Measurements from ENCODE around the gene CAMK2G. TPM values are rescaled to one million over a fixed set of nuclear protein-coding genes. Genes with fewer than 3 reads are reported as not detected.

CAMK2G gene
- total RNA-seq, 1 experiment from 2014 or later, result 179 TPM

- Histone ChIP-seq H3K79me2 (ENCODE audit: low read length) (no peaks in the 10 kb centered on the region), H3K27ac (ENCODE audit: low read length) (peak overlapping the region; percentile 66), H3K4me3 (ENCODE audit: low read length) (no peak overlapping the region; the same call in 1 of the 2 replicates), H4K20me1 (ENCODE audit: low read length) (peaks cover 3% of the 10 kb centered on the region; the same call in 1 of the 2 replicates), H3K9ac (ENCODE audit: low read length) (no peak overlapping the region), H2AFZ (ENCODE audit: low read length) (peak overlapping the region; percentile 22; the same call in 1 of the 2 replicates), H3K9me2 (replicated peaks; ENCODE audit: low read length) (no peaks in the 10 kb centered on the region), H3K9me3 (ENCODE audit: low read length) (no peaks in the 10 kb centered on the region), H3F3A (ENCODE audit: low read length, unreplicated experiment) (no peaks in the 10 kb centered on the region), H3K27me3 (ENCODE audit: low read length) (no peaks in the 10 kb centered on the region), H3K4me1 (ENCODE audit: insufficient read depth, low read length) (peaks cover 22% of the 10 kb centered on the region), H3K4me2 (ENCODE audit: low read length) (peak overlapping the region; percentile 74), H3K36me3 (ENCODE audit: low read depth, low read length) (peaks cover 55% of the 10 kb centered on the region)
- ATAC-seq, result no peak
- POLR2A ChIA-PET (ENCODE audit: unreplicated experiment), result interaction anchor here (0.5 to 1.1 kb wide), 4 partner anchors 31 to 185 kb away, joined by 4 to 5 read pairs (median 4); no protein-coding TSS in a partner anchor
- intact Hi-C loops (cut with micrococcal nuclease), result loop anchor here (2.0 kb wide), 2 partner anchors 30 to 60 kb away; no protein-coding TSS in a partner anchor
- TF ChIP-seq CTCF (conservative IDR thresholded peaks at IDR 0.05; ENCODE audit: low read depth, low read length) (no peak), EZH2 (IDR thresholded peaks at IDR 0.05; ENCODE audit: low read length, unreplicated experiment) (no peak), EZH2phosphoT487 (IDR thresholded peaks at IDR 0.05; ENCODE audit: borderline replicate concordance, low read length) (no peak)
- DNase-seq, result no peak
- no TSS peak for BruUV-seq (replicated peaks)
- CTCF ChIA-PET, result interaction anchor here (1.0 to 3.2 kb wide), 12 partner anchors 9 to 122 kb away, joined by 3 to 32 read pairs (median 8); partner anchors contain the start of gene CHCHD1
Observed at GRCh38 chr10:73819081-73819480, 55.3 kb downstream of the CAMK2G start.

GRCh38 chr10:73818402-73818801 is 56.0 kb downstream of the CAMK2G start:
- TF ChIP-seq EZH2phosphoT487 (IDR thresholded peaks at IDR 0.05; ENCODE audit: borderline replicate concordance, low read length) (no peak), CTCF (conservative IDR thresholded peaks at IDR 0.05; ENCODE audit: low read depth, low read length) (peak; percentile 51)
- ATAC-seq (no peak), DNase-seq (no peak)
- Histone ChIP-seq H3K27ac (ENCODE audit: low read length) (no peak overlapping the region), H4K20me1 (ENCODE audit: low read length) (peaks cover 3% of the 10 kb centered on the region; the same call in 1 of the 2 replicates), H3K27me3 (ENCODE audit: low read length) (no peaks in the 10 kb centered on the region), H3K9ac (ENCODE audit: low read length) (no peak overlapping the region), H2AFZ (ENCODE audit: low read length) (no peak overlapping the region), H3F3A (ENCODE audit: low read length, unreplicated experiment) (peaks cover 2% of the 10 kb centered on the region), H3K79me2 (ENCODE audit: low read length) (no peaks in the 10 kb centered on the region), H3K4me1 (ENCODE audit: insufficient read depth, low read length) (peaks cover 22% of the 10 kb centered on the region), H3K9me3 (ENCODE audit: low read length) (no peaks in the 10 kb centered on the region), H3K36me3 (ENCODE audit: low read depth, low read length) (peaks cover 54% of the 10 kb centered on the region), H3K4me3 (ENCODE audit: low read length) (no peak overlapping the region), H3K4me2 (ENCODE audit: low read length) (no peak overlapping the region), H3K9me2 (replicated peaks; ENCODE audit: low read length) (no peaks in the 10 kb centered on the region)
- BruUV-seq (replicated peaks), result no TSS peak
- intact Hi-C loops (cut with micrococcal nuclease), result loop anchor here (2.0 kb wide), 2 partner anchors 30 to 60 kb away; no protein-coding TSS in a partner anchor
- ChIA-PET CTCF (interaction anchor here (2.2 to 3.2 kb wide), 2 partner anchors 10 to 61 kb away, joined by 16 to 32 read pairs; no protein-coding TSS in a partner anchor), POLR2A (ENCODE audit: unreplicated experiment) (interaction anchor here (0.6 to 0.7 kb wide), 2 partner anchors 18 to 41 kb away, joined by 3 to 4 read pairs; no protein-coding TSS in a partner anchor)

- H2AFZ ChIP-seq (ENCODE audit: low read length), result no peak overlapping the region
- ATAC-seq (no peak), DNase-seq (no peak)
- intact Hi-C loops (cut with micrococcal nuclease), result loop anchor here (2.0 kb wide), 2 partner anchors 31 to 61 kb away; no protein-coding TSS in a partner anchor
- no peak overlapping the region for H3K27ac ChIP-seq (ENCODE audit: low read length)
- no peaks in the 10 kb centered on the region for H3K9me3 ChIP-seq (ENCODE audit: low read length)
- peaks cover 8% of the 10 kb centered on the region for H3F3A ChIP-seq (ENCODE audit: low read length, unreplicated experiment)
- no peak overlapping the region for H3K4me2 ChIP-seq (ENCODE audit: low read length)
- H3K4me1 ChIP-seq (ENCODE audit: insufficient read depth, low read length), result peaks cover 22% of the 10 kb centered on the region
- H3K4me3 ChIP-seq (ENCODE audit: low read length), result no peak overlapping the region
- H3K36me3 ChIP-seq (ENCODE audit: low read depth, low read length), result peaks cover 56% of the 10 kb centered on the region
- H3K9me2 ChIP-seq (replicated peaks; ENCODE audit: low read length), result no peaks in the 10 kb centered on the region
- H3K27me3 ChIP-seq (ENCODE audit: low read length), result no peaks in the 10 kb centered on the region
- no TSS peak for BruUV-seq (replicated peaks)
- no peaks in the 10 kb centered on the region for H3K79me2 ChIP-seq (ENCODE audit: low read length)
- H3K9ac ChIP-seq (ENCODE audit: low read length), result no peak overlapping the region
- peaks cover 3% of the 10 kb centered on the region; the same call in 1 of the 2 replicates for H4K20me1 ChIP-seq (ENCODE audit: low read length)
- CTCF ChIA-PET, result interaction anchor here (0.6 to 3.2 kb wide), 2 partner anchors 19 to 62 kb away, joined by 3 to 32 read pairs; no protein-coding TSS in a partner anchor
- POLR2A ChIA-PET (ENCODE audit: unreplicated experiment), result no interaction called here
- TF ChIP-seq EZH2 (IDR thresholded peaks at IDR 0.05; ENCODE audit: low read length, unreplicated experiment) (no peak), EZH2phosphoT487 (IDR thresholded peaks at IDR 0.05; ENCODE audit: borderline replicate concordance, low read length) (no peak), CTCF (conservative IDR thresholded peaks at IDR 0.05; ENCODE audit: low read depth, low read length) (no peak)
Observed at GRCh38 chr10:73817826-73818225, 56.5 kb downstream of the CAMK2G start.
